ENCODE results near the gene CHCHD2. TPM values are rescaled to one million over a fixed set of nuclear protein-coding genes. Genes with fewer than 3 reads are reported as not detected.
A peak's percentile ranks its signal among the peaks of the same experiment; 100 is the strongest.
"Not testable (repeated sequence)": the region's sequence is repeated elsewhere in the genome, so short reads cannot be mapped to it uniquely, and the experiment has no call there.

Gene CHCHD2
- total and polyA plus RNA-seq, 11 donors = 245 to 1,085 (median 412) TPM

DNA sequence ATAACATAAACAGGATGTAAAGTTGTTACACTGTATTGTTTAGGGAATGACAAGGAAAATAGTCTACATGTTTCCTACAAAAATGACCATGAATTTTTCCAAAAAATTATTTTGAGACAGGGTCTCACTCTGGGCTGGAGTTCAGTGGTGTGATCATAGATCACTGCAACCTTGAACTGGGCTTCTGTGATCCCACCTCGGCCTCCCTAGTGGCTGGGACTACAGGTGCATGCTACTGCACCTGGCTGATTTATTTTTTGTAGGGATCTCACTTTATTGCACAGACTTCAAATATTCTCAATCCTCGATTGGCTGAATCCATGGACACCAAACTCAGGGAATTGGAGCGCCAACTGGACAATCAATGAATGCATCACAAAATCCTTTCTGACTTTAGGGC lies 6.6 kb downstream of the CHCHD2 start:
- peaks cover 3 to 74% (median 54%) of the 10 kb centered on the region in 9 donors for H3K36me3 ChIP-seq
- WGBS, 4 donors = 94 to 96% (median 95%) methylated on average over 3 of the region's 3 CpGs
- H3K27me3 ChIP-seq = no peaks in the 10 kb centered on the region
- H3K27ac ChIP-seq = no peak overlapping the region
- TF ChIP-seq, protein P1, sequence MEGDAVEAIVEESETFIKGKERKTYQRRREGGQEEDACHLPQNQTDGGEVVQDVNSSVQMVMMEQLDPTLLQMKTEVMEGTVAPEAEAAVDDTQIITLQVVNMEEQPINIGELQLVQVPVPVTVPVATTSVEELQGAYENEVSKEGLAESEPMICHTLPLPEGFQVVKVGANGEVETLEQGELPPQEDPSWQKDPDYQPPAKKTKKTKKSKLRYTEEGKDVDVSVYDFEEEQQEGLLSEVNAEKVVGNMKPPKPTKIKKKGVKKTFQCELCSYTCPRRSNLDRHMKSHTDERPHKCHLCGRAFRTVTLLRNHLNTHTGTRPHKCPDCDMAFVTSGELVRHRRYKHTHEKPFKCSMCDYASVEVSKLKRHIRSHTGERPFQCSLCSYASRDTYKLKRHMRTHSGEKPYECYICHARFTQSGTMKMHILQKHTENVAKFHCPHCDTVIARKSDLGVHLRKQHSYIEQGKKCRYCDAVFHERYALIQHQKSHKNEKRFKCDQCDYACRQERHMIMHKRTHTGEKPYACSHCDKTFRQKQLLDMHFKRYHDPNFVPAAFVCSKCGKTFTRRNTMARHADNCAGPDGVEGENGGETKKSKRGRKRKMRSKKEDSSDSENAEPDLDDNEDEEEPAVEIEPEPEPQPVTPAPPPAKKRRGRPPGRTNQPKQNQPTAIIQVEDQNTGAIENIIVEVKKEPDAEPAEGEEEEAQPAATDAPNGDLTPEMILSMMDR (IDR thresholded peaks at IDR 0.05) = no peak
- no peak for TF ChIP-seq POLR2A (IDR thresholded peaks at IDR 0.05)
- H3K4me1 ChIP-seq = peaks cover 0 to 12% (median 4%) of the 10 kb centered on the region in 12 donors
- peak in 1 of 5 donors; percentile 25 for DNase-seq
- no peaks in the 10 kb centered on the region for H3K9me3 ChIP-seq
- ATAC-seq = no peak
- intact Hi-C loops (cut with DNase I) = loop anchor here in 1 of 10 donors (10.0 kb wide), 1 partner anchor 215 kb away; the partner anchor contains the start of gene ZNF713
- H3K4me3 ChIP-seq = no peak overlapping the region

DNA sequence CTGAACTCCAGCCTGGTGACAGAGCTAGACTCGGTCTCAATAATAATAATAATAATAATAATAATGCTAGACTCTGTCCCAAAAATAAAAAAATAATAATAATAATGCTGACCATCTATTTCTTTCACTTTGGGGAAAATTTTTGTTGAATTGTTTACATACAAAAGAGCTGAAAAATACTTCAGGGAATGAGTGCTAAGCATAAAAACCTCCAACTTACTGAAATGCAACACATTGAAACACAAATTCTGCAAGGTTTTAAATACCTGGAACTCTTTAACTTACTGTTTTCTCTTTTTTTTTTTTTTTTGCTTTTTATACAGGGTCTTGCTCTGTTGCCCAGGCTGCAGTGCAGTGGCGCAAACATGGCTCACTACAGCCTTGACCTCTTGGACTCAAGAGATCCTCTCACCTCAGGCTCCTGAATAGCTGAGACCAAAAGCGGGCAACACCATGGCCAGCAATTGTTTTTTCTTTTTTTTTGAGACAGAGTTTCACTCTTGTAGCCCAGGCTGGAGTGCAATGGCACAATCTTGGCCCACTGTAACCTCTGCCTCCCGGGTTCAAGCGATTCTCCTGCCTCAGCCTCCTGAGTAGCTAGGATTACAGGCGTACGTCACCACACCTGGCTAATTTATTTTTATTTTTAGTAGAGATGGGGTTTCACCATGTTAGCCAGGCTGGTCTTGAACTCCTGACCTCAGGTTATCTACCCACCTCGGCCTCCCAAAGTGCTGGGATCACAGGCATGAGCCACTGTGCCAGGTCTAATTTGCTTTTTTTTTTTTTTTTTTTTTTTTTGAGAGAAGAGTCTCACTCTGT lies 7.9 kb downstream of the CHCHD2 start:
- H3K9me3 ChIP-seq; ATAC-seq; H3K27me3 ChIP-seq; H3K4me3 ChIP-seq; DNase-seq; intact Hi-C loops (cut with DNase I); H3K27ac ChIP-seq: not testable (repeated sequence)
- 92 to 96% (median 94%) methylated on average over 8 of the region's 8 CpGs for WGBS, 4 donors
- Histone ChIP-seq H3K36me3 (peaks cover 3 to 62% (median 44%) of the 10 kb centered on the region in 9 donors), H3K4me1 (peaks cover 0 to 11% (median 2%) of the 10 kb centered on the region in 12 donors)

DNA sequence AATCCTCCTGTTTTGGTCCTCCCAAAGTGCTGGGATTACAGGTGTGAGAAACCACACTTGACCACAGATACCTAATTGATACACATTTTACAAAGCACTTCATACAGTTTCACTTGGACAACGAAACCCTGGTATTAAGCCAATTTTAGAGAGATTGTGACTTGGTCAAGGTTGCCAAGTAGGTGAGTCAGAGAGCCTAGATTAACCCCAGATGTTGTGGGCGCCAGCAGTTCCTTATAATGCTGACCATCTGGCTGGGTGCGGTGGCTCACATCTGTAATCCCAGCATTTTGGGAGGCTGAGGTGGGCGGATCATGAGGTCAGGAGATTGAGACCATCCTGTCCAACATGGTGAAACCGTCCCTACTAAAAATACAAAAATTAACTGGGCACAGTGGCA lies 8.6 kb downstream of the CHCHD2 start:
- Histone ChIP-seq H3K4me3 (no peak overlapping the region), H3K4me1 (peaks cover 0 to 17% (median 8%) of the 10 kb centered on the region in 12 donors), H3K27ac (no peak overlapping the region), H3K9me3 (no peaks in the 10 kb centered on the region), H3K36me3 (peaks cover 3 to 55% (median 37%) of the 10 kb centered on the region in 9 donors), H3K27me3 (no peaks in the 10 kb centered on the region)
- DNase-seq (peak in 3 of 5 donors; percentile 66 to 71 (median 68)), ATAC-seq (peak in 3 of 4 donors; percentile 29 to 78 (median 47))
- no peak for TF ChIP-seq POLR2A (IDR thresholded peaks at IDR 0.05)
- TF ChIP-seq, protein P1 (IDR thresholded peaks at IDR 0.05) = no peak
- 48 to 64% (median 55%) methylated on average over 5 of the region's 5 CpGs for WGBS, 4 donors
- intact Hi-C loops (cut with DNase I) = no loop called here

DNA sequence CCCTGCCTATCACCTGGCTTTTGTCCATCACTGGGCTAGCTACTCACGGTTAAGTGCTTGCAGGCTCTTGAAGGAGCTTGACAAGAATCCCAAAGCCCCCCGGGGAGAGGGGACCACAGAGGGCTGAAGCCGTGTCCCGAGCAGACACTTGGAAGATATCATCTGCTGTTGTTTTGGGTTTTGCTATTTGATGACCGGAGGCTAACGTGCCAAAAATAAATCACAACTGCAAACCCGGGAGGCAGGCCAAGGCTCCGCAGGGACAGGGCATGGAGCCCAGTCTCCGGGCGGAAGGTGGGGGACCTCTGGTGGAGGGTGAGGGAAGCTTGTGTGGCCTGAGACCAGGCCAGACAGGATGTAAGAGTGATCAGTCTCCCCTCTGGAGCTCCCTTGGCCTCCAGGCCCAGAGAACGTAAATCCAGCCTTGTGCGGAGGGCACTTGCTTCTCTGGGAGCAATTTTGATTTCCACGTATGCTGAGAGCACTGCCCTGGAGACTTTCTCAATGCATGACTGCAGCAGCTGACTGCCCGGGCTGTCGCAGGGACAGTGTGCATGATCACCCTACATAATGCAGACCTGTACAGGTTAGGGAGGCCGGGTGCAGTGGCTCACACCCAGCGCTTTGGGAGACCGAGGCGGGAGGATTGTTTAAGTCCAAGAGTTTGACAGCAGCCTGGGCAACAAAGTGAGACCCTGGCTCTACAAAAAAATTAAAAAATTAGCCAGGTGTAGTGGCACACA lies 13.3 kb downstream of the CHCHD2 start, which contains the start of gene PHKG1:
Gene PHKG1 (minus strand): TSS at position 164 of the 743 bp plus-strand sequence. CDS start 4,011 bp downstream, outside the sequence.
- WGBS, 4 donors = 24 to 35% (median 26%) methylated on average over 17 to 19 of the region's 19 CpGs
- DNase-seq (peak; percentile 86 to 90 (median 89)), ATAC-seq (peak; percentile 81 to 93 (median 90))
- Histone ChIP-seq H3K4me3 (peak within 1 kb of the TSS in 11 of 12 donors; percentile 25 to 56 (median 43)), H3K9me3 (no peaks in the 10 kb centered on the region), H3K27me3 (no peaks in the 10 kb centered on the region), H3K36me3 (peaks cover 0 to 19% (median 9%) of the 10 kb centered on the region in 9 donors), H3K4me1 (peaks cover 0 to 38% (median 18%) of the 10 kb centered on the region in 12 donors), H3K27ac (peak within 1 kb of the TSS; percentile 57 to 94 (median 85))
- intact Hi-C loops (cut with DNase I) = loop anchor here in 2 of 10 donors (1.0 to 5.0 kb wide), 4 partner anchors 14 to 452 kb away; partner anchors contain the start of gene CHCHD2 (in 1 of the 2)
- TF ChIP-seq, protein P1 (IDR thresholded peaks at IDR 0.05) = peak; percentile 47 to 83 (median 72)
- TF ChIP-seq POLR2A (IDR thresholded peaks at IDR 0.05) = no peak

DNA sequence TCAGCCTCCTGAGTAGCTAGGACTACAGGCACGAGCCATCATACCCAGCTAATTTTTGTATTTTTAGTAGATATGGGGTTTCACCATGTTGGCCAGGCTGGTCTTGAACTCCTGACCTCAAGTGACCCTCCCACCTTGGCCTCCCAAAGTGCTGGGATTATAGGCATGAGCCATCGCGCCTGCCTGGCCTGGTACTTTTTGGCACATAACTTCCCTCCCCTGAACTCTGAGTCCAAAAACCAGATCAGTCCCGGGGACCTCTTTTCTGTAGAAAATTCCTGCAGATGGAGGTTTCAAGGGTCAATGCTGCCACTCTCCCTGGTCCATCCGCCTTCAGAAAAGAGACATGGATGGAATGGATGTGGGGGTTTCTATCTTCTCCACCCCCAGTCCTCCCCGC lies 13.9 kb downstream of the CHCHD2 start:
- 20 to 32% (median 24%) methylated on average over 6 of the region's 6 CpGs for WGBS, 4 donors
- H3K9me3 ChIP-seq = not testable (repeated sequence)
- H3K27ac ChIP-seq = peak overlapping the region; percentile 57 to 94 (median 85)

More for the DNA sequence above, 13.9 kb downstream of the CHCHD2 start:
- DNase-seq, H3K27me3 ChIP-seq: not testable (repeated sequence)
- H3K4me1 ChIP-seq = peaks cover 0 to 32% (median 18%) of the 10 kb centered on the region in 12 donors
- H3K36me3 ChIP-seq = peaks cover 0 to 21% (median 15%) of the 10 kb centered on the region in 9 donors
- peak overlapping the region in 11 of 12 donors; percentile 25 to 56 (median 43) for H3K4me3 ChIP-seq
- intact Hi-C loops (cut with DNase I) = loop anchor here in 2 of 10 donors (2.0 to 5.0 kb wide), 3 partner anchors 14 to 125 kb away; partner anchors contain the start of gene CHCHD2 (in 1 of the 2)
- peak in 3 of 4 donors; percentile 5 to 14 (median 13) for ATAC-seq
